GM18505 (cell line): Measurements from ENCODE around the gene MTURN.
"Not testable (repeated sequence)": the region's sequence is repeated elsewhere in the genome, so short reads cannot be mapped to it uniquely, and the experiment has no call there.

Experiments
- ATAC-seq: cut with Tn5 transposase; IDR thresholded peaks from one replicate; pipeline ENCODE4 v1.9.1; 2021; ENCODE audit not compliant: unreplicated experiment
- POLR2A ChIP-seq: IDR thresholded peaks from 4 replicates; pipeline ENCODE4 v1.6.1; 2011; ENCODE audit warnings: borderline replicate concordance; ENCODE audit not compliant: insufficient read depth, insufficient read length; ENCODE audit errors: extremely low read depth

The MTURN gene

GRCh38 chr7:30182814-30183213 is 48.0 kb downstream of the MTURN start:
- no peak for ATAC-seq
- TF ChIP-seq POLR2A, result no peak

- no peak for TF ChIP-seq POLR2A
These were observed 49.1 kb downstream of the MTURN start for GRCh38 chr7:30183749-30184369.

DNA sequence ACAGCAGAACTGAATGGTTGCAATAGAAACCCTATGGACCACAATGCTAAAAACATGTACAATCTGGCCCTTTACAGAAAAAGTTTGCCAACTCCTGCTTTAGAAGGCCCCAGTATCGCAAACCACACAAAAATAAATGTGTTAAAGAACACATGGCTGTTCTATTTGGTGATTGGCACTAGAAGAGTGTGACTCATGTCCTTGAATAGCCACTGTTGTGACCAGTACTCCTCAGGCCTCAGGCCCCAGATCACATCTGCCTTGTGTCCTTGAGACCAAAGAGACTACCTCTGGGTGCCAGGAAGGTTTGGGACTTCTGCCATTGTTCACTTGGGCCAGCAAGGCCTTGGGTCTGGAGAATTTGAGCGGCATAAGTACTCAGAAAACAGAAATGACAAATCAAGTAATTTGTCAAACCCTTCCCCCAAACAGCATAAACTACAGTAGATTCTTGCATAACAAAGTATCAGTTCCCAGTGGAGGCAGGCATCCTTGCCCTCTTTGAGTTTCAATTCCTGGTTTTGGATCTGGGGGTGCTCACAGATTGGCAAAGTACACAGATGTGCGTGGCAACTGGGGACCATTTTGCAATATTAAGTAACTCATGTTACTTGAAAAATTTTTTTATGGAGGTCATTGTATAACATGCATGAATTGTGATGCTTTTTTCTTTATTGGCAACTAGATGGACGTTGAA is 50.2 kb downstream of the MTURN start:
- TF ChIP-seq POLR2A, result no peak

More at GRCh38 chr7:30183749-30184369, 49.1 kb downstream of the MTURN start:
- no peak for ATAC-seq

DNA sequence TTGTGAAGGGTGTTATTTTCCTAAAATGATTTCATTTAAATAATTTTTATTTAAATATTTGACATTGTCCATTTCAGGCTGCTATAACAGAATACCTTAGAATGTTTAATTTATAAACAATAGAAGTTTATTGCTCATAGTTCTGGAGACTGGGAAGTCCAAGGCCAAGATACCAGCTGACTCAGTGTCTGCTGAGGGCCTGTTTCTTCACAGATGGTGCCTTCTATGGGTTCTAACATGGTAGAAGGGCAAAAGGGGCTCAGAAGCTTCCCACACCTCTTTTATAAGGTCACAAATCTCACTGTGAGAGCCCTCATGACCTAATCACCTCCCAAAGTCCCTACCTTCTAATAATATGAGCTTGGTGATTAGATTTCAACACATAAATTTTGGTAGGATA is 50.7 kb downstream of the MTURN start:
- ATAC-seq, result no peak
- no peak for TF ChIP-seq POLR2A

More for the DNA sequence above, 50.2 kb downstream of the MTURN start:
- ATAC-seq, result no peak

DNA sequence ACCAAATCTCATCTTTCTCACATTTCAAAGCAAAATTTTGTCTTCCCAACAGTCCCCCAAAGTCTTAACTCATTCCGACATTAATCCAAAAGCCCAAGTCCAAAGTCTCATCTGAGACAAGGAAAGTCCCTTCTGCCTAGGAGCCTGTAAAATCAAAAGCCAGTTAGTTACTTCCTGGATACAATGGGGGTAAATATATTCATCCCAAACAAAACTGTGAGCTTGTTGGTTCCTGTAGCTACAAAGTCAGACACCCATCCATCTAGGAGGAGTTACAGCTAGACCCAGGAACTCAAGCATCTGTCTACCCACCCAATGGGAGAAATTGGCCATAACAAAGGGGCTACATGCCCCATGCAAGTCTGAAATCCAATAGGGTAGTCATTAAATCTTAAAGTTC is 51.9 kb downstream of the MTURN start:
- no peak for TF ChIP-seq POLR2A
- no peak for ATAC-seq

DNA sequence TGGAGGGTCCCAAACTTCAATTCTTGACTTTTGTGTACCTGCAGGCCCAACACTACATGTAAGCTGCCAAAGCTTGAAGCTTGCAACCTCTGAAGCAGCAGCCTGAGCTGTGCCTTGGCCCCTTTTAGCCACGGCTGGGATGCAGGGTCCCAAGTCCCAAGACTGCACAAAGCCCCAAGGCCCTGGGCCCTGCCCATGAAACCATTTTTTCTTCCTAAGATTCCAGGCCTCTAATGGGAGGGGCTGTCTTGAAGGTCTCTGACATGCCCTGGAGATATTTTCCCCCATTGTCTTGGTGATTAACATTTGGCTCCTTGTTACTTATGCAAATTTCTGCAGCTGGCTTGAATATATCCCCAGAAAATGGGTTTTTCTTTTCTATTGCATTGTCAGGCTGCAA is 52.7 kb downstream of the MTURN start:
- no peak for TF ChIP-seq POLR2A
- no peak for ATAC-seq

DNA sequence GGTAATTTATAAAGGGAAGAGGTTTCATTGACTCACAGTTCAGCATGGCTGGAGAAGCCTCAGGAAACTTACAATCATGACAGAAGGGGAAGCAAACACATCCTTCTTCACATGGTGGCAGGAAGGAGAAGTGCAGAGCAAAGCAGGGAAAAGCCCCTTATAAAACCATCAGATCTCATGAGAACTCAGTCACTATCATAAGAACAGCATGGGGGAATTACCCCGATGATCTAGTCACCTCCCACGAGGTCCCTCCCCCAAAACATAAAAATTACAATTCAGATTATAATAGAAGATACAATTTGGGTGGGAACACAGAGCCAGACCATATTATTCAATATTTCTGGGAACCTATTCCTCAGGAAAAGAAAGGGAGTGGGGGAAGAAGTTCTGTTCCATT is 53.6 kb downstream of the MTURN start:
- not testable (repeated sequence) for ATAC-seq

- ATAC-seq, result no peak
- TF ChIP-seq POLR2A, result no peak
These were observed 54.0 kb downstream of the MTURN start for GRCh38 chr7:30188811-30189210.

DNA sequence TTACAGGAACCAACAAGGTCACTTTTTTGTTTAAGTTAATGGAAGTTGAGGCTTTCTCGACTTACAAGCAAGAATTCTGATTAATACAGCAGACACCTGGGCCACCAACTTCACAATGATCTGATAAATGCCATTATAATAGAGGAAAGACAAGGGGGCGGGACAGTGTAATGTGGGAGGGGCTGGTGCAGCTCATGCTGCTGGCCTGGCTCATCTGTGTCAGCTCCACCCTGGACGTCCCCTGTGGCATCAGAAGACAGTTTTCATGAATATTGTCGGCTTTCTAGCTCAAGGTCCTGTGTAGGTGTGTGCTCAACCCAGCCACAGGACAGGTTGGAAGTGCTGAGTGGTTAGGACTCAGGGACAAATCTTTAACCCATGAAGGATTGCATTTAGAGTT is 57.0 kb downstream of the MTURN start:
- no peak for TF ChIP-seq POLR2A
- no peak for ATAC-seq

GRCh38 chr7:30193336-30193943 is 58.7 kb downstream of the MTURN start:
- ATAC-seq, result no peak

GRCh38 chr7:30196408-30196807 is 61.6 kb downstream of the MTURN start:
- no peak for ATAC-seq
- no peak for TF ChIP-seq POLR2A

More at GRCh38 chr7:30193336-30193943, 58.7 kb downstream of the MTURN start:
- no peak for TF ChIP-seq POLR2A

- ATAC-seq, result no peak
- TF ChIP-seq POLR2A, result no peak
These were observed 62.7 kb downstream of the MTURN start for GRCh38 chr7:30197438-30197837.

DNA sequence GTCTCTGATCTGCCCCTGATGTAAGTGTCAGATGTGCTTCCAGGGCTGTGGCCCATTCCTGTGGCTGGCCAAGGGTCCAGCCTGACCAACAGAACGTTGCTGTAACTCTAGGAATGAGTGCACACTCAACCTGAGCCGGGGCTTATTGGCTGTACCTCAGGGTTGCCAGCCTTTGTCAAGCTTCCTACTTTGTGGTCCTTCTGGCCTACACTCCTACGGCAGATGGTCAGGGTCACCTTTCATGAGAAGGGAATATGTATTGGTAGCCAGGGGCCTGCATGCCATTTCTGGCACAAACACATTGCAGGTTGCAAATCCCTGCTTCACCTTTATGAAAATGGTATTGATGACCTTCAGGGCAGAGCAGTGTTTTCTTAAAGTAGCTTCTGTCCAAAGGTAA is 64.5 kb downstream of the MTURN start:
- no peak for ATAC-seq
- no peak for TF ChIP-seq POLR2A

DNA sequence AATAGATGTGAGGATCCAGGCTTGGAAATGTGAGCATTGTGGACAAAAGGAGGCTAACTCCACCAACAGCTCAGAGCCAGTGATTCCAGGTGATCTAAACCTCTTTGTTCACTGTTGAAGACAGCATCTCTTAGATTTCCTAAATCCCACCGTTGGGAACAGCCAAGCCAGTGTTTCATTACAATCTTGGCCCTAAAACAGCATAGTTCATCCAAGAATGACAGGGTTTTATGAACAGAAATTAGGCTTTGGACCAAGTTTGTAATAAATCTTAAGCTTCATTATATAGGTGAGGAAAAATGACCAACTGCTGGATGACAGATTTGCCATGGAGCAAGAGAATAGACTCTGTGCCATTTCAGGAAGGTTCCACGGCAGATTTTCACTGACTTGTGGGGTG is 65.8 kb downstream of the MTURN start:
- ATAC-seq, result no peak
- TF ChIP-seq POLR2A, result no peak

DNA sequence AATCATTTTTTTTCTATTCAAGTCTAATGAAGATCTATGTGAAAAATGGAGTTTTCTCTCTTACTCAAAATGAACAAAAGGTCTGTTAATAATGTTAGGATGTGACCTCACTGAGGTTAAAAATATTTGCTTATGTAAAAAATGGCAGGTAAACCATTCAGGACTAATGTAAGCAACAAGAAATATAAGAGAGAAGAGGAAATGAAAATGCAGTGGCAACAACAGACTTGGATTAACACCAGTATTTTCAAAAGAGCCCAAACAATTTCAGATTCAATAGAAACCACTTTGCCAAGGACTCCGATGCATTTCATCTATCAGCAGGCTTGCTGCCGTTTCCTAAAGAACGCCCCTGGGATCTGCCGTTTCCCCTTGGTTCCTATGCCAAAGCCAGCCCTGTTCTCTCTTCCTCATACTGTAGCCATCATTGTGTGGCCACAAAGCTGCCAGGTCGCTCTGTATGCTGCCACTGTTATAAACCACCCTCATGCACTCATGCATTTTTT is 66.4 kb downstream of the MTURN start:
- no peak for ATAC-seq
- TF ChIP-seq POLR2A, result no peak

- no peak for ATAC-seq
- no peak for TF ChIP-seq POLR2A
These were observed 67.1 kb downstream of the MTURN start for GRCh38 chr7:30201921-30202320.
